SK-N-SH (cell line): ENCODE results near the gene TLDC2. TPM values are rescaled to one million over a fixed set of nuclear protein-coding genes. Genes with fewer than 3 reads are reported as not detected.

Experiments used
- CTCF ChIA-PET: fragments of 300-600, 350-600 bp; formaldehyde crosslinking; extraction: SDS; loops from one replicate; lab custom pipeline; 2021; lab: Yijun Ruan, JAX
- POLR2A ChIA-PET: fragments of 350-600 bp; sonication (Branson Sonifier 250); formaldehyde crosslinking; extraction: SDS; loops from one replicate; lab custom pipeline; 2020; ENCODE audit warnings: antibody characterized with exemption, inconsistent platforms; lab: Yijun Ruan, JAX
- DNase-seq: peaks from one replicate; pipeline ENCODE4 v3.0.0; 2012
- H2AFZ ChIP-seq: fragments of 200-600 bp; sonication (generic); 2 replicates; pipeline ENCODE4 v1.8.1; 2016; ENCODE audit warnings: antibody characterized with exemption, mild to moderate bottlenecking, low read depth
- H3F3A ChIP-seq: fragments of 200-600 bp; sonication (generic); replicated peaks from 2 replicates; pipeline ENCODE3; 2016; ENCODE audit warnings: antibody characterized with exemption, mild to moderate bottlenecking; ENCODE audit not compliant: insufficient read depth
- H3K27ac ChIP-seq, 2 experiments: fragments of 200-500 bp in 1 of 2; fragments of 200-600 bp in 1 of 2; sonication (Bioruptor generic) in 1 of 2; sonication (generic), shearing (Covaris generic) in 1 of 2; 2 replicates each; pipeline versions ENCODE4 v1.5.1 to v1.6.1; 2014 to 2016; ENCODE audit warnings: low read depth in 2 of 2, inconsistent platforms in 1 of 2, low read length in 1 of 2, mild to moderate bottlenecking in 1 of 2, mixed read lengths in 1 of 2
- H3K27me3 ChIP-seq: fragments of 200-600 bp; sonication (generic), shearing (Covaris generic); 2 replicates; pipeline ENCODE4 v1.6.1; 2016; ENCODE audit warnings: mixed run types; ENCODE audit not compliant: insufficient read depth
- H3K36me3 ChIP-seq, 2 experiments: fragments of 200-500 bp in 1 of 2; fragments of 200-600 bp in 1 of 2; sonication (Bioruptor generic) in 1 of 2; sonication (generic) in 1 of 2; replicated peaks in 1 of 2; 2 replicates each; pipeline versions ENCODE3 to v1.5.1; 2014 to 2016; ENCODE audit warnings: low read length in 1 of 2, mild to moderate bottlenecking in 1 of 2; ENCODE audit not compliant: insufficient read depth in 2 of 2, control insufficient read depth in 1 of 2
- H3K4me1 ChIP-seq, 2 experiments: fragments of 200-500 bp in 1 of 2; fragments of 200-600 bp in 1 of 2; sonication (Bioruptor generic) in 1 of 2; sonication (generic), shearing (Covaris generic) in 1 of 2; 2 replicates each; pipeline versions ENCODE4 v1.5.1 to v1.6.1; 2014 to 2016; ENCODE audit warnings: low read depth in 1 of 2, low read length in 1 of 2, mixed run types in 1 of 2; ENCODE audit not compliant: insufficient read depth in 2 of 2, control insufficient read depth in 1 of 2
- H3K4me2 ChIP-seq: fragments of 200-600 bp; sonication (generic), shearing (Covaris generic); 2 replicates; pipeline ENCODE4 v1.6.1; 2017; ENCODE audit warnings: mixed run types
- H3K4me3 ChIP-seq, 2 experiments: fragments of 200-500 bp in 1 of 2; fragments of 200-600 bp in 1 of 2; sonication (Bioruptor generic) in 1 of 2; sonication (generic), shearing (Covaris generic) in 1 of 2; 2 replicates each; pipeline versions ENCODE4 v1.5.1 to v1.8.1; 2014 to 2016; ENCODE audit warnings: low read depth in 2 of 2, inconsistent platforms in 1 of 2, low read length in 1 of 2, mild to moderate bottlenecking in 1 of 2, mixed read lengths in 1 of 2, moderate library complexity in 1 of 2
- H3K79me2 ChIP-seq: fragments of 200-600 bp; sonication (generic); 2 replicates; pipeline ENCODE4 v1.8.1; 2017; ENCODE audit warnings: mild to moderate bottlenecking; ENCODE audit not compliant: insufficient read depth
- H3K9ac ChIP-seq: fragments of 200-600 bp; sonication (generic); 2 replicates; pipeline ENCODE4 v1.6.1; 2017; ENCODE audit warnings: mixed run types
- H3K9me2 ChIP-seq: fragments of 200-600 bp; sonication (generic); 2 replicates; pipeline ENCODE4 v1.6.1; 2017; ENCODE audit warnings: mixed run types
- H3K9me3 ChIP-seq: fragments of 200-600 bp; sonication (generic); 2 replicates; pipeline ENCODE4 v1.6.1; 2017; ENCODE audit warnings: mixed run types, mild to moderate bottlenecking, moderate library complexity
- H4K20me1 ChIP-seq: fragments of 200-600 bp; sonication (generic); 2 replicates; pipeline ENCODE4 v1.6.1; 2017; ENCODE audit warnings: mild to moderate bottlenecking, mixed run types; ENCODE audit not compliant: insufficient read depth
- CHD2 ChIP-seq: fragments of 150-350 bp; IDR thresholded peaks from 2 replicates; pipeline ENCODE4 v1.6.1; 2018; ENCODE audit warnings: low read length; ENCODE audit not compliant: partially characterized antibody
- ELF1 ChIP-seq: IDR thresholded peaks from 2 replicates; pipeline ENCODE4 v1.4.0; 2012
- EZH2phosphoT487 ChIP-seq: fragments of 200-600 bp; sonication (generic); IDR thresholded peaks from 2 replicates; pipeline ENCODE4 v1.6.1; 2017; ENCODE audit warnings: low read depth, mixed run types, mild to moderate bottlenecking, antibody characterized with exemption, moderate library complexity, borderline replicate concordance
- FOXJ3 ChIP-seq: sonication (generic); formaldehyde crosslinking; IDR thresholded peaks from 2 replicates; pipeline ENCODE4 v1.5.1; 2020; ENCODE audit warnings: mild to moderate bottlenecking, missing genetic modification reagents
- FOXM1 ChIP-seq: IDR thresholded peaks from 2 replicates; pipeline ENCODE4 v1.4.0; 2012; ENCODE audit warnings: low read depth, mild to moderate bottlenecking
- JUND ChIP-seq: IDR thresholded peaks from 2 replicates; pipeline ENCODE4 v1.4.0; 2012
- MXI1 ChIP-seq: IDR thresholded peaks from 2 replicates; pipeline ENCODE4 v1.6.1; 2012; ENCODE audit warnings: mild to moderate bottlenecking, low read depth, low read length, improper control_type of control experiment
- NRF1 ChIP-seq: IDR thresholded peaks from 2 replicates; pipeline ENCODE4 v1.6.1; 2012; ENCODE audit warnings: low read depth, mild to moderate bottlenecking, low read length
- RAD21 ChIP-seq: IDR thresholded peaks from 2 replicates; pipeline ENCODE4 v1.6.1; 2012; ENCODE audit warnings: mild to moderate bottlenecking, low read length
- RFX5 ChIP-seq: IDR thresholded peaks from 2 replicates; pipeline ENCODE4 v1.6.1; 2012; ENCODE audit warnings: mild to moderate bottlenecking, improper control_type of control experiment, low read length
- SIN3A ChIP-seq: IDR thresholded peaks from 2 replicates; pipeline ENCODE4 v1.6.1; 2012; ENCODE audit warnings: low read depth, mild to moderate bottlenecking, low read length, moderate library complexity, borderline replicate concordance
- TCF12 ChIP-seq: IDR thresholded peaks from 2 replicates; pipeline ENCODE4 v1.4.0; 2012
- TEAD4 ChIP-seq: IDR thresholded peaks from 2 replicates; pipeline ENCODE4 v1.4.0; 2012; ENCODE audit warnings: mild to moderate bottlenecking, borderline replicate concordance; ENCODE audit not compliant: insufficient read depth
- WGBS: methylation state at CpG from one replicate; pipeline ENCODE4 v1.1.6; 2017; ENCODE audit warnings: low lambda C conversion rate; 5-methylcytosine and 5-hydroxymethylcytosine counted together
- polyA plus RNA-seq, 3 experiments: library from polyadenylated mRNA; depleted of rRNA; stranded (reverse); fragments of >200 nt; gene quantifications; 2 replicates each; pipeline ENCODE4 v1.2.3, GENCODE V29; 2012
- TF ChIP-seq, protein P1 (sequence below): IDR thresholded peaks from 2 replicates; pipeline ENCODE4 v1.6.1; 2012; ENCODE audit warnings: mild to moderate bottlenecking, low read depth, low read length, moderate library complexity
- TF ChIP-seq, protein P2 (sequence below): fragments of 150-350 bp; IDR thresholded peaks from 2 replicates; pipeline ENCODE4 v1.6.1; 2016; ENCODE audit warnings: mild to moderate bottlenecking, low read depth, low read length
- TF ChIP-seq, protein P3 (sequence below): IDR thresholded peaks from 2 replicates; pipeline ENCODE4 v1.4.0; 2012; ENCODE audit warnings: low read depth, borderline replicate concordance
- TF ChIP-seq, protein P4 (sequence below): fragments of 200-600 bp; sonication (generic); IDR thresholded peaks from 2 replicates; pipeline ENCODE4 v1.6.1; 2017; ENCODE audit warnings: antibody characterized with exemption, mild to moderate bottlenecking, moderate library complexity
- TF ChIP-seq, protein P5 (sequence below): IDR thresholded peaks from 2 replicates; pipeline ENCODE4 v1.4.0; 2012; ENCODE audit warnings: low read depth

TLDC2 gene
- polyA plus RNA-seq, 1 of the 3 experiments (the other 2 are of a cell fraction): 0.02 TPM

DNA sequence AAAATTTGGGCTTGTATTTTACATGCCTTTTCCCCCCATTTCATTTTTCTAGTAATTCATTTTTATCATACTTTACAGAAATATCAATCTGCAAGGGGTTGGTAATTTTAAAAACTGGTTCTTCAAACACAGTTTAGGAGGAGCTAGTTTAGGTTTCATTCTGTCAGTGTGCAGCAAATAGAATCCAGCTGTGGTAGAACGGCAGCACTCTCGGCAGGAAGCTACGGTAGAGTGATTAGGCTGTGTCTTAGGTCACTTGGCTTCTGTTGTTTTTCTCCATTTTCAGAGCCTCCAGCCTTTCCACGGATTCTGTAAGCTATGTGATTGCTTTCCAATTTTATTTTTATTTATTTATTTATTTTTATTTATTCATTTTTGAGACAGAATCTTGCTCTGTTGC, 32.7 kb downstream of the TLDC2 start:
- DNase-seq: peak; percentile 47
- POLR2A ChIA-PET: interaction anchor here (1.1 kb wide), 1 partner anchor 14 kb away, joined by 3 read pairs; no protein-coding TSS in a partner anchor

More for the DNA sequence above, 32.7 kb downstream of the TLDC2 start:
- H3F3A ChIP-seq: peaks cover 4% of the 10 kb centered on the region
- 70% methylated on average over 4 of the region's 4 CpGs for WGBS
- no peaks in the 10 kb centered on the region for H3K79me2 ChIP-seq
- peaks cover 0 to 2% of the 10 kb centered on the region in 2 experiments; a peak in 1 of 4 replicates for H3K4me1 ChIP-seq
- H3K27me3 ChIP-seq: no peaks in the 10 kb centered on the region
- CTCF ChIA-PET: interaction anchor here (0.6 to 2.0 kb wide), 7 partner anchors 9 to 706 kb away, joined by 3 to 10 read pairs (median 3); partner anchors contain the start of gene RAB5IF
- no peak overlapping the region for H3K9ac ChIP-seq
- no peak overlapping the region for H3K27ac ChIP-seq
- no peaks in the 10 kb centered on the region for H4K20me1 ChIP-seq
- no peaks in the 10 kb centered on the region for H3K9me3 ChIP-seq
- TF ChIP-seq, protein P1, sequence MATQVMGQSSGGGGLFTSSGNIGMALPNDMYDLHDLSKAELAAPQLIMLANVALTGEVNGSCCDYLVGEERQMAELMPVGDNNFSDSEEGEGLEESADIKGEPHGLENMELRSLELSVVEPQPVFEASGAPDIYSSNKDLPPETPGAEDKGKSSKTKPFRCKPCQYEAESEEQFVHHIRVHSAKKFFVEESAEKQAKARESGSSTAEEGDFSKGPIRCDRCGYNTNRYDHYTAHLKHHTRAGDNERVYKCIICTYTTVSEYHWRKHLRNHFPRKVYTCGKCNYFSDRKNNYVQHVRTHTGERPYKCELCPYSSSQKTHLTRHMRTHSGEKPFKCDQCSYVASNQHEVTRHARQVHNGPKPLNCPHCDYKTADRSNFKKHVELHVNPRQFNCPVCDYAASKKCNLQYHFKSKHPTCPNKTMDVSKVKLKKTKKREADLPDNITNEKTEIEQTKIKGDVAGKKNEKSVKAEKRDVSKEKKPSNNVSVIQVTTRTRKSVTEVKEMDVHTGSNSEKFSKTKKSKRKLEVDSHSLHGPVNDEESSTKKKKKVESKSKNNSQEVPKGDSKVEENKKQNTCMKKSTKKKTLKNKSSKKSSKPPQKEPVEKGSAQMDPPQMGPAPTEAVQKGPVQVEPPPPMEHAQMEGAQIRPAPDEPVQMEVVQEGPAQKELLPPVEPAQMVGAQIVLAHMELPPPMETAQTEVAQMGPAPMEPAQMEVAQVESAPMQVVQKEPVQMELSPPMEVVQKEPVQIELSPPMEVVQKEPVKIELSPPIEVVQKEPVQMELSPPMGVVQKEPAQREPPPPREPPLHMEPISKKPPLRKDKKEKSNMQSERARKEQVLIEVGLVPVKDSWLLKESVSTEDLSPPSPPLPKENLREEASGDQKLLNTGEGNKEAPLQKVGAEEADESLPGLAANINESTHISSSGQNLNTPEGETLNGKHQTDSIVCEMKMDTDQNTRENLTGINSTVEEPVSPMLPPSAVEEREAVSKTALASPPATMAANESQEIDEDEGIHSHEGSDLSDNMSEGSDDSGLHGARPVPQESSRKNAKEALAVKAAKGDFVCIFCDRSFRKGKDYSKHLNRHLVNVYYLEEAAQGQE: no peak
- TF ChIP-seq RAD21 (no peak), FOXJ3 (CRISPR knock-in tag) (no peak), TCF12 (no peak), TEAD4 (no peak), RFX5 (no peak), FOXM1 (no peak), JUND (no peak), CHD2 (no peak), ELF1 (no peak), SIN3A (no peak), NRF1 (no peak), EZH2phosphoT487 (no peak), MXI1 (no peak)
- TF ChIP-seq, protein P2, sequence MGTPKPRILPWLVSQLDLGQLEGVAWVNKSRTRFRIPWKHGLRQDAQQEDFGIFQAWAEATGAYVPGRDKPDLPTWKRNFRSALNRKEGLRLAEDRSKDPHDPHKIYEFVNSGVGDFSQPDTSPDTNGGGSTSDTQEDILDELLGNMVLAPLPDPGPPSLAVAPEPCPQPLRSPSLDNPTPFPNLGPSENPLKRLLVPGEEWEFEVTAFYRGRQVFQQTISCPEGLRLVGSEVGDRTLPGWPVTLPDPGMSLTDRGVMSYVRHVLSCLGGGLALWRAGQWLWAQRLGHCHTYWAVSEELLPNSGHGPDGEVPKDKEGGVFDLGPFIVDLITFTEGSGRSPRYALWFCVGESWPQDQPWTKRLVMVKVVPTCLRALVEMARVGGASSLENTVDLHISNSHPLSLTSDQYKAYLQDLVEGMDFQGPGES: no peak
- TF ChIP-seq, protein P3, sequence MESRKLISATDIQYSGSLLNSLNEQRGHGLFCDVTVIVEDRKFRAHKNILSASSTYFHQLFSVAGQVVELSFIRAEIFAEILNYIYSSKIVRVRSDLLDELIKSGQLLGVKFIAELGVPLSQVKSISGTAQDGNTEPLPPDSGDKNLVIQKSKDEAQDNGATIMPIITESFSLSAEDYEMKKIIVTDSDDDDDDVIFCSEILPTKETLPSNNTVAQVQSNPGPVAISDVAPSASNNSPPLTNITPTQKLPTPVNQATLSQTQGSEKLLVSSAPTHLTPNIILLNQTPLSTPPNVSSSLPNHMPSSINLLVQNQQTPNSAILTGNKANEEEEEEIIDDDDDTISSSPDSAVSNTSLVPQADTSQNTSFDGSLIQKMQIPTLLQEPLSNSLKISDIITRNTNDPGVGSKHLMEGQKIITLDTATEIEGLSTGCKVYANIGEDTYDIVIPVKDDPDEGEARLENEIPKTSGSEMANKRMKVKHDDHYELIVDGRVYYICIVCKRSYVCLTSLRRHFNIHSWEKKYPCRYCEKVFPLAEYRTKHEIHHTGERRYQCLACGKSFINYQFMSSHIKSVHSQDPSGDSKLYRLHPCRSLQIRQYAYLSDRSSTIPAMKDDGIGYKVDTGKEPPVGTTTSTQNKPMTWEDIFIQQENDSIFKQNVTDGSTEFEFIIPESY: no peak
- TF ChIP-seq, protein P4, sequence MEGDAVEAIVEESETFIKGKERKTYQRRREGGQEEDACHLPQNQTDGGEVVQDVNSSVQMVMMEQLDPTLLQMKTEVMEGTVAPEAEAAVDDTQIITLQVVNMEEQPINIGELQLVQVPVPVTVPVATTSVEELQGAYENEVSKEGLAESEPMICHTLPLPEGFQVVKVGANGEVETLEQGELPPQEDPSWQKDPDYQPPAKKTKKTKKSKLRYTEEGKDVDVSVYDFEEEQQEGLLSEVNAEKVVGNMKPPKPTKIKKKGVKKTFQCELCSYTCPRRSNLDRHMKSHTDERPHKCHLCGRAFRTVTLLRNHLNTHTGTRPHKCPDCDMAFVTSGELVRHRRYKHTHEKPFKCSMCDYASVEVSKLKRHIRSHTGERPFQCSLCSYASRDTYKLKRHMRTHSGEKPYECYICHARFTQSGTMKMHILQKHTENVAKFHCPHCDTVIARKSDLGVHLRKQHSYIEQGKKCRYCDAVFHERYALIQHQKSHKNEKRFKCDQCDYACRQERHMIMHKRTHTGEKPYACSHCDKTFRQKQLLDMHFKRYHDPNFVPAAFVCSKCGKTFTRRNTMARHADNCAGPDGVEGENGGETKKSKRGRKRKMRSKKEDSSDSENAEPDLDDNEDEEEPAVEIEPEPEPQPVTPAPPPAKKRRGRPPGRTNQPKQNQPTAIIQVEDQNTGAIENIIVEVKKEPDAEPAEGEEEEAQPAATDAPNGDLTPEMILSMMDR: no peak
- TF ChIP-seq, protein P5, sequence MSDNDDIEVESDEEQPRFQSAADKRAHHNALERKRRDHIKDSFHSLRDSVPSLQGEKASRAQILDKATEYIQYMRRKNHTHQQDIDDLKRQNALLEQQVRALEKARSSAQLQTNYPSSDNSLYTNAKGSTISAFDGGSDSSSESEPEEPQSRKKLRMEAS: no peak
- no peak overlapping the region for H3K4me2 ChIP-seq
- H3K36me3 ChIP-seq: no peaks in the 10 kb centered on the region
- H3K4me3 ChIP-seq: no peak overlapping the region
- no peak overlapping the region for H2AFZ ChIP-seq
- H3K9me2 ChIP-seq: no peaks in the 10 kb centered on the region
